Kidney (tissue), 14 donors: ENCODE measurements around the gene PPP1R26. TPM values are rescaled to one million over a fixed set of nuclear protein-coding genes. Genes with fewer than 3 reads are reported as not detected.
A peak's percentile ranks its signal among the peaks of the same experiment; 100 is the strongest.

ENCODE experiments used
- DNase-seq, 5 donors: peaks; one replicate each; pipeline ENCODE4 v3.0.0-alpha.2; 2013 to 2020
- FAIRE-seq: peaks from 2 replicates; lab custom pipeline; 2012; peaks lifted over from hg19 to GRCh38; lab: Jason Lieb, UNC
- H3K27ac ChIP-seq, 2 donors: one replicate each; pipeline ENCODE4 v1.7.0; 2013; ENCODE audit warnings: low read depth in 2 of 2, low read length in 2 of 2, inconsistent platforms in 1 of 2
- H3K27me3 ChIP-seq: one replicate; pipeline ENCODE4 v1.7.1; 2013; ENCODE audit warnings: low read length, inconsistent platforms; ENCODE audit not compliant: control insufficient read depth, insufficient read depth
- H3K36me3 ChIP-seq, 3 donors: one replicate each; pipeline versions ENCODE4 v1.7.0 to v1.7.1; 2013; ENCODE audit warnings: low read length in 3 of 3, control low read depth in 1 of 3, inconsistent platforms in 1 of 3; ENCODE audit not compliant: insufficient read depth in 3 of 3, control insufficient read depth in 2 of 3
- H3K4me1 ChIP-seq, 3 donors: one replicate each; pipeline versions ENCODE4 v1.7.0 to v1.7.1; 2013; ENCODE audit warnings: low read length in 3 of 3, inconsistent platforms in 1 of 3, low read depth in 1 of 3; ENCODE audit not compliant: control insufficient read depth in 2 of 3, insufficient read depth in 2 of 3
- H3K4me3 ChIP-seq, 3 donors: one replicate each; pipeline versions ENCODE4 v1.7.0 to v1.8.1; 2013; ENCODE audit warnings: low read length in 3 of 3, control low read depth in 1 of 3, inconsistent platforms in 1 of 3
- H3K9ac ChIP-seq, 3 donors: one replicate each; pipeline versions ENCODE4 v1.7.0 to v1.7.1; 2013; ENCODE audit warnings: low read length in 3 of 3, control low read depth in 1 of 3, inconsistent platforms in 1 of 3
- H3K9me3 ChIP-seq, 3 donors: one replicate each; pipeline versions ENCODE4 v1.7.0 to v1.7.1; 2013; ENCODE audit warnings: low read length in 3 of 3, control low read depth in 1 of 3, inconsistent platforms in 1 of 3; ENCODE audit not compliant: control insufficient read depth in 2 of 3, insufficient read depth in 1 of 3
- intact Hi-C: fragments of 100-400 bp; cut with DNase I; formaldehyde crosslinking; loops from one replicate; pipeline ENCODE4 v1.11.1; 2022
- polyA plus RNA-seq: library from polyadenylated mRNA; stranded (reverse); fragments of 350-450 nt; fragmentation: Illumina TruSeq; extraction: RNeasy Lipid Tissue Mini Kit (QIAGEN cat#74804); gene quantifications from one replicate; pipeline ENCODE4 v1.2.3, GENCODE V29; 2014; ENCODE audit warnings: low read depth, low replicate concordance; ENCODE audit not compliant: insufficient read depth
- total RNA-seq: library from RNA; stranded (reverse); fragmentation: NEBNext Ultra II Directional; extraction: Animal tissue kit (Norgen Biotek cat#: 25700); gene quantifications from one replicate; pipeline ENCODE4 v1.2.1, GENCODE V29; 2021
- TF ChIP-seq, protein P1 (sequence below): IDR thresholded peaks from 3 replicates; pipeline ENCODE4 v1.5.1; 2012; ENCODE audit warnings: mild to moderate bottlenecking, moderate library complexity, borderline replicate concordance; ENCODE audit not compliant: insufficient read depth; ENCODE audit errors: extremely low read depth
- donor health status: control.
- donor health status: control.
- donor health status: control.
- donor health status: control.
- donor health status: control.
- donor health status: DM: yes; HTN: yes; CAD: no.
- donor health status: Normal renal cell carcinoma (clear cell type).

Gene PPP1R26
- total and polyA plus RNA-seq, 2 donors from 2014 or later = 10.2 to 22.0 TPM

DNA sequence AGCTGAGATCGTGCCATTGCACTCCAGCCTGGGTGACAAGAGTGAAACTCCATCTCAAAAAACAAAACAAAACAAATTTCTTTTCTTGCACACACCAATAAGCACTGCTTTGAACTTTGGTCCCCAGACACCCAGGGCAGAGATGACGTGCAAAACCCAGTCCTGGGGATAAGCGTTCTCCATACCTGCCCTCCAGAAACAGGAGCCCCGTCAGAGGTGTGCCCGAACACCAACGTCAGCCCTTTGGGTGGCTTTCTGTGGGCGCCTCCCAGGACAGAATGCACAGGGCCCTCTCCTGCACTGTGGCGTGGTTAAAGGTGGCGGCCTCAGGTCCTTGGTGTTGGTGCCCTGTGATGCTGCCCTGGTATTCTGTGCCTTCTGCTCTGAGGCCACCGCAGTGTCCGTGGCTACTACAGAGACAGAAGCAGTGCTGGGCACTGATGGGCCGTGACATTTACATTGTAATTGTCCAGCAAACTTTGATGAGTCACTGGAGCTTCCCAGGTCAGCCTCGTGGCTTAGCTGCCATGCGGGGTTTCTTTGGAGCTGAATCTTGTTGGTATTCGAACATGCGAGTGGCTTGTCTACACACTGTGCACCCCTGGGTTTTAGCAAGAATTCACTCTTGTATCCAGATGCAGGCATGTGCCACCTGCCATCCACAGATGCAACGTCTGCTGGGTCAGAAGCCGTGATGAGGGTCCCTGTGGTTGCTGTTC is 9.8 kb downstream of the PPP1R26 start:
- peak in 1 of 5 donors; percentile 35 for DNase-seq

GRCh38 chr9:135490166-135490870 is 10.7 kb downstream of the PPP1R26 start:
- DNase-seq (peak in 1 of 5 donors; percentile 48), FAIRE-seq (no peak)
- H3K27ac ChIP-seq = peak overlapping the region; percentile 33 to 61
- H3K36me3 ChIP-seq = peaks cover 0 to 10% (median 6%) of the 10 kb centered on the region in 3 donors
- no peaks in the 10 kb centered on the region for H3K9me3 ChIP-seq
- intact Hi-C loops = no loop called here
- peak overlapping the region in 2 of 3 donors; percentile 63 to 71 for H3K4me3 ChIP-seq
- H3K4me1 ChIP-seq = peaks cover 0 to 5% (median 0%) of the 10 kb centered on the region in 3 donors
- TF ChIP-seq, protein P1, sequence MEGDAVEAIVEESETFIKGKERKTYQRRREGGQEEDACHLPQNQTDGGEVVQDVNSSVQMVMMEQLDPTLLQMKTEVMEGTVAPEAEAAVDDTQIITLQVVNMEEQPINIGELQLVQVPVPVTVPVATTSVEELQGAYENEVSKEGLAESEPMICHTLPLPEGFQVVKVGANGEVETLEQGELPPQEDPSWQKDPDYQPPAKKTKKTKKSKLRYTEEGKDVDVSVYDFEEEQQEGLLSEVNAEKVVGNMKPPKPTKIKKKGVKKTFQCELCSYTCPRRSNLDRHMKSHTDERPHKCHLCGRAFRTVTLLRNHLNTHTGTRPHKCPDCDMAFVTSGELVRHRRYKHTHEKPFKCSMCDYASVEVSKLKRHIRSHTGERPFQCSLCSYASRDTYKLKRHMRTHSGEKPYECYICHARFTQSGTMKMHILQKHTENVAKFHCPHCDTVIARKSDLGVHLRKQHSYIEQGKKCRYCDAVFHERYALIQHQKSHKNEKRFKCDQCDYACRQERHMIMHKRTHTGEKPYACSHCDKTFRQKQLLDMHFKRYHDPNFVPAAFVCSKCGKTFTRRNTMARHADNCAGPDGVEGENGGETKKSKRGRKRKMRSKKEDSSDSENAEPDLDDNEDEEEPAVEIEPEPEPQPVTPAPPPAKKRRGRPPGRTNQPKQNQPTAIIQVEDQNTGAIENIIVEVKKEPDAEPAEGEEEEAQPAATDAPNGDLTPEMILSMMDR = no peak
- H3K9ac ChIP-seq = no peak overlapping the region
- no peaks in the 10 kb centered on the region for H3K27me3 ChIP-seq

More for the DNA sequence above, 9.8 kb downstream of the PPP1R26 start:
- TF ChIP-seq, protein P1 = no peak
- no peak overlapping the region for H3K9ac ChIP-seq
- no peak overlapping the region for H3K4me3 ChIP-seq
- intact Hi-C loops = no loop called here
- no peaks in the 10 kb centered on the region for H3K9me3 ChIP-seq
- H3K4me1 ChIP-seq = peaks cover 0 to 8% (median 0%) of the 10 kb centered on the region in 3 donors
- peaks cover 0 to 13% (median 6%) of the 10 kb centered on the region in 3 donors for H3K36me3 ChIP-seq
- no peak for FAIRE-seq
- H3K27me3 ChIP-seq = no peaks in the 10 kb centered on the region
- peak overlapping the region; percentile 1 to 18 for H3K27ac ChIP-seq

DNA sequence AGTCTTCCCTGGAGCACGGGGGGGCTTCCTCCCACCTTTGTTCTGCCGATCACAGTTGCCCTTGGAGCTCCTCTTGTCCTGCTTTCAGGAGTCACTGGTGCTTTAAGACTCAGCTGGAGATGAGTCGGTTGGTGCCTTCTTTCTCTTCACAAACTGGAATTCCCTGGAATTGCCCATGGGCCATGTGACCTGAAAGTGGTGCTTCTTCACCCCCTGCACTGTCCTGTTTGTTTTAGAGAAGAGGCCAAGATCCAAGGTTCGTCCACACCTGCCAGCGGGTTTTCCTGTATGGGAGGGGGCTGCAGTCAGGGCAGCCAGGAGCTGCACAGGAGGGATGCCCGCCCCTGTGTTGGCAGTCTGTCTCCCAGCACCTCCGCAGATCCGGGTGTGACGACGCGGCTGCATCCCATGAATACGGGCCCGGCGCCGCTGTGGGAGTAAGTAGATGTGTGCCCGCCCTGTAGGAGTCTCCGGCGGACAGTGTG is 11.4 kb downstream of the PPP1R26 start:
- peak overlapping the region; percentile 33 to 61 for H3K27ac ChIP-seq
- H3K9me3 ChIP-seq = no peaks in the 10 kb centered on the region
- intact Hi-C loops = no loop called here
- peaks cover 0 to 3% (median 3%) of the 10 kb centered on the region in 3 donors for H3K36me3 ChIP-seq
- peak overlapping the region in 2 of 3 donors; percentile 63 to 71 for H3K4me3 ChIP-seq
- FAIRE-seq (no peak), DNase-seq (peak in 1 of 5 donors; percentile 43)
- H3K9ac ChIP-seq = no peak overlapping the region
- TF ChIP-seq, protein P1 = no peak
- H3K27me3 ChIP-seq = no peaks in the 10 kb centered on the region
- H3K4me1 ChIP-seq = peaks cover 0 to 4% (median 0%) of the 10 kb centered on the region in 3 donors
